Uterus (tissue), 2 donors: Measurements from ENCODE around the gene MAB21L2.

Source experiments
- POLR2A ChIP-seq, 2 donors: fragments of 450-650 bp; IDR thresholded peaks; one replicate each; pipeline ENCODE4 v1.6.1; 2016; ENCODE audit warnings: antibody characterized with exemption in 2 of 2, mild to moderate bottlenecking in 1 of 2, moderate library complexity in 1 of 2
- TF ChIP-seq, protein P1 (sequence below), 4 experiments: fragments of 200-600 bp in 2 of 4; fragments of 450-650 bp in 2 of 4; sonication (generic) in 2 of 4; IDR thresholded peaks; one replicate each; pipeline ENCODE4 v1.5.1; 2016 to 2019; ENCODE audit warnings: antibody characterized with exemption in 4 of 4, mild to moderate bottlenecking in 2 of 4, moderate library complexity in 1 of 4

DNA sequence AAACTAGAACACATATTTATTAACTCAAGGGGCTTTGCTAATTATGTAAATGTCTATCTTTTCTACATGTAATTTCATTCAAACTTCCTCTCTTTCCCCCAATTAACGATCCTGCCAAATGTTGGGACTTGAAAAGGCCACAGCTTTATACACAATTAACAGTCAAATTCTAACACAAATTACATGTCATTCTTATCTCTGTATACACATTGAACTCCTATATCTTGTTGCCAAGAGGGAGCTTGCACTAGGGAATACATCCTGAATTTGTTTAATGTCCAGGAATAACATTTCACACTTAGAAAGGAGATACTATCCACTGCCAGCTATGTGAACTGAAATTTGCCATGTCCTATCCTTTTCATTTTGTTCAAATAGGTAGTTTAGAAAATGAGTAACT, 38.9 kb upstream of the MAB21L2 start:
- TF ChIP-seq, protein P1, sequence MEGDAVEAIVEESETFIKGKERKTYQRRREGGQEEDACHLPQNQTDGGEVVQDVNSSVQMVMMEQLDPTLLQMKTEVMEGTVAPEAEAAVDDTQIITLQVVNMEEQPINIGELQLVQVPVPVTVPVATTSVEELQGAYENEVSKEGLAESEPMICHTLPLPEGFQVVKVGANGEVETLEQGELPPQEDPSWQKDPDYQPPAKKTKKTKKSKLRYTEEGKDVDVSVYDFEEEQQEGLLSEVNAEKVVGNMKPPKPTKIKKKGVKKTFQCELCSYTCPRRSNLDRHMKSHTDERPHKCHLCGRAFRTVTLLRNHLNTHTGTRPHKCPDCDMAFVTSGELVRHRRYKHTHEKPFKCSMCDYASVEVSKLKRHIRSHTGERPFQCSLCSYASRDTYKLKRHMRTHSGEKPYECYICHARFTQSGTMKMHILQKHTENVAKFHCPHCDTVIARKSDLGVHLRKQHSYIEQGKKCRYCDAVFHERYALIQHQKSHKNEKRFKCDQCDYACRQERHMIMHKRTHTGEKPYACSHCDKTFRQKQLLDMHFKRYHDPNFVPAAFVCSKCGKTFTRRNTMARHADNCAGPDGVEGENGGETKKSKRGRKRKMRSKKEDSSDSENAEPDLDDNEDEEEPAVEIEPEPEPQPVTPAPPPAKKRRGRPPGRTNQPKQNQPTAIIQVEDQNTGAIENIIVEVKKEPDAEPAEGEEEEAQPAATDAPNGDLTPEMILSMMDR (IDR thresholded peaks at IDR 0.05) = no peak
- no peak for TF ChIP-seq POLR2A (IDR thresholded peaks at IDR 0.05)
